ENCODE measurements around the gene CKAP4.

Gene CKAP4

GRCh38 chr12:106197906-106198623 lies 49.8 kb downstream of the CKAP4 start:
- DNase-seq (ENCODE audit: low spot score) = no peak

GRCh38 chr12:106195621-106196027 lies 52.2 kb downstream of the CKAP4 start:
- peak; percentile 60 for DNase-seq (ENCODE audit: low spot score)

DNA sequence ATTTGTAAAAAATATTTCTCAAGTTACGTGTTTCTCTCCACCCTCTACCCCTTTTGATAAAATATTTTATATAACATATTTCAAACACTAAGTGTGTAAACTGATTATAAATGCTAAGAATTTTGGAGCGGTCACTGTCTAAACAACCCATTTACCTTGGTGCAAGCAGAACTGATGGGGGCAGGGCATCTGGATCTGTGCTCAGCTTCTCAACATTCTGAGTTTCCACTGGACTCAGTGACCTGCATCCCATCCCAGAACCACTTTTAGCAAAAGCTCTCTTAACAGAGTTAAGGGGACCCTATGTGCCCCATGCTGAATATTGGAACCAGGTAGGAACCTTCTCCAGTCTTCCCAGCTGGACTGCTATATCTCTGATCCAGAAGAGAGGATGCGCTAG lies 53.5 kb downstream of the CKAP4 start:
- no peak for DNase-seq (ENCODE audit: low spot score)

DNA sequence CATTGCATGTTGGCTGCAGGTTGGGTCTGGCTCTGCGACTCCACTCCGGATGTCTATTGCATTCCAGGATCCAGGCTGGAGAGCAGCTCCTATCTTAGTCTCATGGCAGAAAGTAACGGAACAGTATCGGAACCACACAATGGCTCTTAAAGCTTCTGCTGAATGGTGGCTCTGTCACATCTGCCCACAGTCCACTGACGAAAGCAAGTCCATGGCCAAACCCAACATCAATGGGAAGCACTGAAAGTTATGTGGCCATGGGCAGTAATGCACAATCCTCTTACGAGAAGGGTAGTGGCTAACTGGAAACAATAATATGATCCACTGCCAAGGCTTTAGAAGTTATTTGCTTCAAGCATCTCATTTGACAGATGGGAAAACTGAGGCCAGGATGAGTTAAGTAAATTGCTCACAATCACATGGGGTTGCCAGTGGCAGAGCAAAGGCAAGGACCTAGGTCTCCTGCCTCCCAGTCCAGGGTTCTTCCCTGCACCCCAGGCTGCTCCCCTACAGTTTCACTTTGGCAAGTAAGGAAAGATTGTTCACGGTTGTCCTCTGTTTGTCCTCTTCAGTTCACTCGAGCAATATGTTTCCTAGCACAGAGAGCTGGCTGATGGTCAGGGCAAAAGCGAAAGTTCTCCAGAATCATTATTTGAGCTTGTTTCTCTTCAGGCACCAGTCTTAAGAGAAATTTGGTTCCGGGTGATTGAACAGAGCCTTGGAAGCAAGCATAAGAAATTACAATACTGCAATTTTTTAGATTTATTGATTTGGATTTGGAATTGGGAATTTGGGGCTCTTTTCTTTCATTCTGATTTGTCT lies 54.2 kb downstream of the CKAP4 start:
- no peak for DNase-seq (ENCODE audit: low spot score)

DNA sequence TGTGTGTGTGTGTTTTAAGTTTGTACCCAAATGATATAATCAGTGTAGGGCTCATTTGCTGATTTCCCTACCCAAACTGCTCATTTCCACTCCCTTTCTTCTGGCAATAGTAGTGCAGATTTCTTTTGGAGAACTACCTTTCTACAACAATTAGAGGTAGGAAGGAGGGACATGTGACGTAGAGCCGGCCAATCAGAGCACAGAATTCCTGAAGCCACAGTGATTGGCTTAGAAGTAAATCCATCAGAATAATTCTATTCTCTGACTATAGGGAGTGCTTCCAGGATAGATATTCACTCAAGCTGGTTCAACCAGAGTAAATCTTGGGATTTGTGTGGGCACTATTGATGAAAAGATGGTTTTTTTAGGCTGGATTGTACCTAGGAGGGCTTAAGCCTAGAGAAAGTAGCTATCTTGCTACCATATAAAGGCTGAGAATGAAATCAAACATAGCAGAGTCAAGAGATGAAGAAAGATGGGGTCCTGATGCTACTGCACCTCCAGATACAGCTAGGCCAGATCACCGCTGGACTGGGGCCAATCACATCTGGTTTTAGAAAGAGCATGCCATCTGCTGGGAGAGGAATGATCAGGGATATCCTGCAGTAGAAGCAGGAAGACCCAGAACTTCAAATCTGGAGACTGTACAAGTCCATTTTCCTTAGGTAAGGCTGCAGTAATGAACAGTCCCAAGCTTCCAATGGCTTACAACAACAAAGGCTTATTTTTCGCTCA lies 55.0 kb downstream of the CKAP4 start:
- DNase-seq (ENCODE audit: low spot score) = no peak

DNA sequence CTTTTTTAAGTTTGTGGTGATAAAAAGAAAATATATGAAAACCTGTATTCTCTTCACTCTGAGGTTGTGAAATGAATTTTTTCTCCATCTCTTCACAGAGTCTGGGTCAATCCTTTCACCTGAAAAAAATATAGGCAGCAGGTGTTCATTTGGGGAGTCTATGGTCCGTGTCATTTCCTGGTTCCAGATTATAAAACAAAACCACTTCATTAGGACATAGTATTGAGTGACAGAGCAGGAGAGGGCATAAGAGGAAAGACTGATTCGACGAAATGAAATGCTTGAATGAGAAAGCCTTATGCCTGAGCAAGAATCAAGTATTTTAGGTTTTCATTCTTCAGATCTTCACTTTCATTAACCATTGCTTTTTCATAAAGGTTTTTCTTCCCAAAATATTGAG lies 57.2 kb downstream of the CKAP4 start:
- DNase-seq (ENCODE audit: low spot score) = no peak

DNA sequence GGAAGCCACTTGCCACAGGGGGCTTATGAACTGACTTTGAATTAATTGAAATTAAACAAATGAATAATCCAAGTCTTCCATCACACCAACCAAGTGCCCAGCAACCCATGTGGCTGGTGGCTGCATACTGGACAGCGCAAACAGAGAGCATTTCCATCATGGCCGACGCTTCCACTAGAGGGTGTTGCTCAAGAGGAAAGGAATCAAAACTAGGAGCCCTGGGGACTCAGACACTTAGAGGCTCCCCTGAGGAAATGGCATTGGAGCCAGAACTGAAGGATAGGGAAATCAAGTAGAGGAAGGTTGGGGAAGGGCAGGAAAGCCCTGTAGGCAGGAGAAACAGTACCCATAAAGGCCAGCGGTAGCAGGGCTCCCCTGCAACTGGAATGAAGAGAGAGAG lies 58.5 kb downstream of the CKAP4 start:
- no peak for DNase-seq (ENCODE audit: low spot score)

DNA sequence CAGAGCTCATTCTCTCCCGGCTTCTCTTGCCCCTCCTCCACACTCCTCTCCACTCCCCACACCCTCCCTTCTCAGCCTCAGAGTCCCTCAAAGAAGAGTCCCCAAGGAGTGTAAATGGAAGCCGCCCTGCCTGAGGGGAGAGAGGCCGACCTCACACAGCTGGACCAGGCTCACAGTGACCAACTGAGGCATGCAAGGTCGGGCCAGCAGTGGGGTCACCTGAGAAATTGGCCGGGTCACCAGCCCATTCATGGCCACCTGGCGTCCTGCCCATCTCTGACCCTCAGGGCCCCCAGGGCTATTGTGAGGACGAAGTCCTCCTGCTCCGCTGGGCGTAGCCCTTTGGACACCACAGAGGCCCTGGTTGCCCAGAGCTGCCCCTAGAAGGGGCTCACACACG lies 59.6 kb downstream of the CKAP4 start:
- no peak for DNase-seq (ENCODE audit: low spot score)
